Esophagus muscularis mucosa (tissue), 3 donors: ENCODE measurements around the gene GP1BB.

Experiments used
- POLR2A ChIP-seq: fragments of 450-650 bp; IDR thresholded peaks from one replicate; pipeline ENCODE4 v1.6.1; 2017; ENCODE audit warnings: antibody characterized with exemption, moderate library complexity, mild to moderate bottlenecking, low read depth
- TF ChIP-seq, protein P1 (sequence below), 3 experiments: fragments of 200-600 bp in 2 of 3; fragments of 450-650 bp in 1 of 3; sonication (generic) in 2 of 3; IDR thresholded peaks; one replicate each; pipeline ENCODE4 v1.5.1; 2017 to 2019; ENCODE audit warnings: antibody characterized with exemption in 3 of 3, mild to moderate bottlenecking in 2 of 3, moderate library complexity in 1 of 3

DNA sequence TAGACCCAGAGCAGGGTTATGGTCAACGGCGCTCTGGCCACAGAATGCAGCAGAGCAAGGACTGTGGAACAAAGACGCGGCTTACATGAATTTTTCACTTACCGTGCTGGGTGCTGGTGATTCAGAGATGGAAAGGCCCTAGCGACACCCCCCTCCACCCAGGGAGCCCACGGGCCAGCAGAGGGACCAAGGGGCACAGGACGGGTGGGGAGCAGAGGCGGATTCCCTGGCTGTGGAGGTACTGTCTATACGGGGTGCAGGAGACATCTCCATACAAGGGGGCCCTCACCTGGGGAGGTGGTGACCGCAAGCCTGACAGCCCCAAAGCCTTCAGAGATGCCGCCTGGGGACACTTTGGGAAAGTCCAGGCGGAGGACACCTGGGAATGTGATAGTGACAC lies 10.1 kb upstream of the GP1BB start:
- TF ChIP-seq, protein P1, sequence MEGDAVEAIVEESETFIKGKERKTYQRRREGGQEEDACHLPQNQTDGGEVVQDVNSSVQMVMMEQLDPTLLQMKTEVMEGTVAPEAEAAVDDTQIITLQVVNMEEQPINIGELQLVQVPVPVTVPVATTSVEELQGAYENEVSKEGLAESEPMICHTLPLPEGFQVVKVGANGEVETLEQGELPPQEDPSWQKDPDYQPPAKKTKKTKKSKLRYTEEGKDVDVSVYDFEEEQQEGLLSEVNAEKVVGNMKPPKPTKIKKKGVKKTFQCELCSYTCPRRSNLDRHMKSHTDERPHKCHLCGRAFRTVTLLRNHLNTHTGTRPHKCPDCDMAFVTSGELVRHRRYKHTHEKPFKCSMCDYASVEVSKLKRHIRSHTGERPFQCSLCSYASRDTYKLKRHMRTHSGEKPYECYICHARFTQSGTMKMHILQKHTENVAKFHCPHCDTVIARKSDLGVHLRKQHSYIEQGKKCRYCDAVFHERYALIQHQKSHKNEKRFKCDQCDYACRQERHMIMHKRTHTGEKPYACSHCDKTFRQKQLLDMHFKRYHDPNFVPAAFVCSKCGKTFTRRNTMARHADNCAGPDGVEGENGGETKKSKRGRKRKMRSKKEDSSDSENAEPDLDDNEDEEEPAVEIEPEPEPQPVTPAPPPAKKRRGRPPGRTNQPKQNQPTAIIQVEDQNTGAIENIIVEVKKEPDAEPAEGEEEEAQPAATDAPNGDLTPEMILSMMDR (IDR thresholded peaks at IDR 0.05): no peak
- no peak for TF ChIP-seq POLR2A
